ENCODE data around the gene HMGA1.
A peak's percentile ranks its signal among the peaks of the same experiment; 100 is the strongest.
"Not testable (repeated sequence)": the region's sequence is repeated elsewhere in the genome, so short reads cannot be mapped to it uniquely, and the experiment has no call there.

Gene HMGA1

DNA sequence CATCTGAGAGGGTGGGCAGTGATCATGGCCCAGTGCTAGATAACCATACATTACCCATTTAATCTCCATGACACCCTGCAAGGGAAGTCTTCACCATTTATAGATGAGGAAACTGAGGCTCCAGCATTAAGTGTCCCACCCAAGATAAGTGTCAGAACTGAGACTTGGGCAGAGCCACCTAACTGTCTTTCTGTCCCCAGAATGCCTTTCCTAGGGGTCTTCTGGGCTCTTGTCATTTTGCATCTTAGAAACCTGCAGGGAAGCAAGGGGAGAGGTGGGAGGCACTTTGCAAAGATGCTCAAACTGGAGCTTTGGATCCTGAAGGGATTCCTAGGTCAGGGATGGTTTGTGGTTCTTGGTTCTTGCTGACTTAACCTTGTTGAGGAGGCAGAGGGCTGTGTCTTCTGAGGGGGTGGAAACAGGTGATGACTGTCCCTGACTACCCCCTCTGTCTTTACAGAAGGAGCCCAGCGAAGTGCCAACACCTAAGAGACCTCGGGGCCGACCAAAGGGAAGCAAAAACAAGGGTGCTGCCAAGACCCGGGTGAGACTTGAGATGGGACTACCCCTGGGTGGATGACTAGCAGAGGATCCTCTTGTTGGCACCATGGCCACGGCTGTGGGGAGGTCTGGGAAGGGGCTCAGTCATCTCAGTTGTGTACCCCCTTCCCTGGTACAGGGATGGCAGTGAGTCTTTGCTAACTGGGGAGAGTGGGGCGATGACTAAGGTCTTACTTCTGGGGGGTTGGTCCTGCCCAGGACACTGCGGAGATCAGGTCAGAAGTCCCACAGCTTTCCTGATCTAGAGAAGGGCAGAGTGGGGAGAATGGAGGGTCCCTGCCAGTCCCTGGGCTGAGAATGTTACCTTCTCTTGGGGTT, 5.8 kb downstream of the HMGA1 start:
- Histone ChIP-seq H3K27ac (ENCODE audit: low read depth, low read length) (peak overlapping the region; percentile 93), H3K27me3 (ENCODE audit: insufficient read depth, low read length) (no peaks in the 10 kb centered on the region), H3K4me3 (ENCODE audit: low read depth, low read length) (peak overlapping the region; percentile 2; the same call in 1 of the 2 replicates), H2AFZ (ENCODE audit: low read length, unreplicated experiment) (no peak overlapping the region), H3K36me3 (ENCODE audit: insufficient read depth, low read length) (peaks cover 14% of the 10 kb centered on the region; the same call in 1 of the 2 replicates), H3K79me2 (ENCODE audit: control insufficient read depth, insufficient read depth, low read length, unreplicated experiment) (peaks cover 46% of the 10 kb centered on the region), H3K4me1 (ENCODE audit: control insufficient read depth, insufficient read depth, low read length, unreplicated experiment) (peaks cover 75% of the 10 kb centered on the region)

DNA sequence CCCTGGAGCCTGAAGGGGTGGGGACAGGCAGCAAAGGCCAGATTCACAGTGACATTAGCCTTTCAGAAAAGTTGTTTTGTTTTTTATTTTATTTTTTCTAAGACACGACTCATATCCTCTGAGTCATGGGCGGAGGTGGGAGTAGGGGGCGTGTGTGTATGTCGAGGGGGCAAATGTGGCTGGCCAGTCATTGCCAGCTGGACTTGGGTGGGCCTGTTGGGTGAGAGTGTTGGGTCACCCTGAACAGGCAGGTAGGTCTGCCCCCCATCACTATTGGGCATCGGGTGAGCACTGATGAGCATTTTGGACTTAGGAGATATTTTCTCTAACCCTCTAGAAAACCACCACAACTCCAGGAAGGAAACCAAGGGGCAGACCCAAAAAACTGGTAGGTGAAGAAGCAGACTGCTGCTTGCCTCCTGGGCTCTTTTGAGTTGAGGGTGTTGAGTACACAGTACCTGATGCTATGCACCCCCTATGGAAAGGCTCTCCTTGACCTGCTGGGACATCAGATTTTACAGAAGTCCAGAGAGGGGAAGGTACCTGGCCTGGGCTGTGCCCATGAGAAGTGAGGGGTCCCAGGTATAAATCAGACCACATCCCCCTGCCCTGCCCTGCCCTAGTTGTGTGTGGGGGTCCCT, 6.6 kb downstream of the HMGA1 start:
- peaks cover 82% of the 10 kb centered on the region for H3K4me1 ChIP-seq (ENCODE audit: control insufficient read depth, insufficient read depth, low read length, unreplicated experiment)
- peak overlapping the region; percentile 93 for H3K27ac ChIP-seq (ENCODE audit: low read depth, low read length)
- peaks cover 40% of the 10 kb centered on the region for H3K79me2 ChIP-seq (ENCODE audit: control insufficient read depth, insufficient read depth, low read length, unreplicated experiment)
- peak overlapping the region; percentile 13; the same call in 1 of the 2 replicates for H3K4me3 ChIP-seq (ENCODE audit: low read depth, low read length)
- peaks cover 14% of the 10 kb centered on the region; the same call in 1 of the 2 replicates for H3K36me3 ChIP-seq (ENCODE audit: insufficient read depth, low read length)
- no peak overlapping the region for H2AFZ ChIP-seq (ENCODE audit: low read length, unreplicated experiment)
- no peaks in the 10 kb centered on the region for H3K27me3 ChIP-seq (ENCODE audit: insufficient read depth, low read length)

DNA sequence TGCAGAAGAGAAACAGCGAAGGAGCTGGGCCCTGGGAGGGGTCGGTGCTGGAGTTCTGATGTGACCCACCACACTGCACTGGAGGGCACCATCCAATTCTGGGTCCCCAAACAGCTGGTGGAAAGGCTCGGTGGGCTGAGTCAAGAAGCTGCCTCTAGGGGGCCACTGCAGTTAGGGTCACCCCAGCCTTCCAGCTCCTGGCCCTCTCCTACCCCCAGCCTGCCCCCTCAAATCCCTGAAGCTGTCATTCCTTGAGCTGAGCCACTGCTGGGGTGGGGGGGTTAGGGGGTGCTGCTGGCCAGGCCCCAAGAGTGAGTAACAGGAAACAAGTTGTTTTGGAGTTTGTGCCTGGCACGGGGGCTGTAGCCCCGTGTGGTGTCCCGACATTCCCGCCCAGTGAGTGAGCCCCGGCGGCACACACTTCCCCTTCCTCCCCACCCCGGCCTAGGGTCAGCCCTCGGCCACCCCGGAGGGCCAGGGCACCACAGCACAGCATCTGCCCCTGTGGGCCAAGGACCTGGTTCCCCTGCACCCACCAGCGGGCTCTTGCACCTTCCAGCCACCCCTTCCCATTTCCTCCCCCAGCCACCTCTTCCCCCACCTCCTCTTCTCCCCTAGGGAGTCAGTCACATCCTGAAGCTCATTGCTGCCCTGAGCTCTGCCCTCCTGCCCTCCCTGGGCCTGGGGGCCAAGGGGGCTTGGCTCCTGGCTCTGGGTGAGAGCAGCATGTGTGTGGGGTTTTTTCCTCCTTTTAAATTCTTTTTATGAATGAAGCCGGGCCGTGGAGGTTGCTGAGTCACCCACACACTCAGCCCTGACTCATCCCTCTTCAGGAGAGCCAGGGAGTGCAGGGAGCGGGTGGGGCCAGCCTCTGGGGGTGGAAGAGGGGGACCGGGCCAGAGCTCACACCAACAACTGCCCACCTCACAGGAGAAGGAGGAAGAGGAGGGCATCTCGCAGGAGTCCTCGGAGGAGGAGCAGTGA, 7.5 kb downstream of the HMGA1 start:
- H3K36me3 ChIP-seq (ENCODE audit: insufficient read depth, low read length): peaks cover 14% of the 10 kb centered on the region; the same call in 1 of the 2 replicates
- peaks cover 77% of the 10 kb centered on the region for H3K4me1 ChIP-seq (ENCODE audit: control insufficient read depth, insufficient read depth, low read length, unreplicated experiment)
- H3K27ac ChIP-seq (ENCODE audit: low read depth, low read length): peak overlapping the region; percentile 93
- H2AFZ ChIP-seq (ENCODE audit: low read length, unreplicated experiment): no peak overlapping the region
- H3K27me3 ChIP-seq (ENCODE audit: insufficient read depth, low read length): no peaks in the 10 kb centered on the region
- peaks cover 34% of the 10 kb centered on the region for H3K79me2 ChIP-seq (ENCODE audit: control insufficient read depth, insufficient read depth, low read length, unreplicated experiment)
- H3K4me3 ChIP-seq (ENCODE audit: low read depth, low read length): peak overlapping the region; percentile 44

DNA sequence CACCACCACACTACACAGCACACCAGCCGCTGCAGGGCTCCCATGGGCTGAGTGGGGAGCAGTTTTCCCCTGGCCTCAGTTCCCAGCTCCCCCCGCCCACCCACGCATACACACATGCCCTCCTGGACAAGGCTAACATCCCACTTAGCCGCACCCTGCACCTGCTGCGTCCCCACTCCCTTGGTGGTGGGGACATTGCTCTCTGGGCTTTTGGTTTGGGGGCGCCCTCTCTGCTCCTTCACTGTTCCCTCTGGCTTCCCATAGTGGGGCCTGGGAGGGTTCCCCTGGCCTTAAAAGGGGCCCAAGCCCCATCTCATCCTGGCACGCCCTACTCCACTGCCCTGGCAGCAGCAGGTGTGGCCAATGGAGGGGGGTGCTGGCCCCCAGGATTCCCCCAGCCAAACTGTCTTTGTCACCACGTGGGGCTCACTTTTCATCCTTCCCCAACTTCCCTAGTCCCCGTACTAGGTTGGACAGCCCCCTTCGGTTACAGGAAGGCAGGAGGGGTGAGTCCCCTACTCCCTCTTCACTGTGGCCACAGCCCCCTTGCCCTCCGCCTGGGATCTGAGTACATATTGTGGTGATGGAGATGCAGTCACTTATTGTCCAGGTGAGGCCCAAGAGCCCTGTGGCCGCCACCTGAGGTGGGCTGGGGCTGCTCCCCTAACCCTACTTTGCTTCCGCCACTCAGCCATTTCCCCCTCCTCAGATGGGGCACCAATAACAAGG, 8.5 kb downstream of the HMGA1 start:
- H3K79me2 ChIP-seq (ENCODE audit: control insufficient read depth, insufficient read depth, low read length, unreplicated experiment): peaks cover 29% of the 10 kb centered on the region
- peaks cover 67% of the 10 kb centered on the region for H3K4me1 ChIP-seq (ENCODE audit: control insufficient read depth, insufficient read depth, low read length, unreplicated experiment)
- H2AFZ ChIP-seq (ENCODE audit: low read length, unreplicated experiment); H3K4me3 ChIP-seq (ENCODE audit: low read depth, low read length); H3K27me3 ChIP-seq (ENCODE audit: insufficient read depth, low read length): not testable (repeated sequence)
- H3K36me3 ChIP-seq (ENCODE audit: insufficient read depth, low read length): peaks cover 14% of the 10 kb centered on the region; the same call in 1 of the 2 replicates
- peak overlapping the region; percentile 93 for H3K27ac ChIP-seq (ENCODE audit: low read depth, low read length)

DNA sequence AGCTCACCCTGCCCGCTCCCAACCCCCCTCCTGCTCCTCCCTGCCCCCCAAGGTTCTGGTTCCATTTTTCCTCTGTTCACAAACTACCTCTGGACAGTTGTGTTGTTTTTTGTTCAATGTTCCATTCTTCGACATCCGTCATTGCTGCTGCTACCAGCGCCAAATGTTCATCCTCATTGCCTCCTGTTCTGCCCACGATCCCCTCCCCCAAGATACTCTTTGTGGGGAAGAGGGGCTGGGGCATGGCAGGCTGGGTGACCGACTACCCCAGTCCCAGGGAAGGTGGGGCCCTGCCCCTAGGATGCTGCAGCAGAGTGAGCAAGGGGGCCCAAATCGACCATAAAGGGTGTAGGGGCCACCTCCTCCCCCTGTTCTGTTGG, 9.1 kb downstream of the HMGA1 start:
- H3K4me3 ChIP-seq (ENCODE audit: low read depth, low read length); H2AFZ ChIP-seq (ENCODE audit: low read length, unreplicated experiment); H3K27me3 ChIP-seq (ENCODE audit: insufficient read depth, low read length): not testable (repeated sequence)
- Histone ChIP-seq H3K36me3 (ENCODE audit: insufficient read depth, low read length) (peaks cover 14% of the 10 kb centered on the region; the same call in 1 of the 2 replicates), H3K27ac (ENCODE audit: low read depth, low read length) (peak overlapping the region; percentile 36; the same call in 1 of the 2 replicates), H3K4me1 (ENCODE audit: control insufficient read depth, insufficient read depth, low read length, unreplicated experiment) (peaks cover 62% of the 10 kb centered on the region), H3K79me2 (ENCODE audit: control insufficient read depth, insufficient read depth, low read length, unreplicated experiment) (peaks cover 24% of the 10 kb centered on the region)

DNA sequence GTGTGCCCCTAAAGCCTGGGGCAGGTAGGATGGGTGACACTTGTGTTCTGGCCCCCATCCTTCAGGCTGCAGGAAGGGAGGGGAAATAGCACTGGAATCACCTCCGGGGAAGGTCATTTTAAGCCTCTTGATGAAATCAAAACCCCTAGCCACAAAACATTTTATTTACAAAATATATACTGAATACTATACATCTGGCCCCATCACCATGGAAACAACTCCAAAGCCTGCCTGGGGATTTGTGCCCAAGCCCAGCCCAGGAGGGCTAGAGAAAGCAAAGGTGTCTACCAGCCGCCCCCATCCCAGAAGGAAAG, 9.5 kb downstream of the HMGA1 start:
- Histone ChIP-seq H3K4me3 (ENCODE audit: low read depth, low read length) (no peak overlapping the region), H3K79me2 (ENCODE audit: control insufficient read depth, insufficient read depth, low read length, unreplicated experiment) (peaks cover 19% of the 10 kb centered on the region), H3K27ac (ENCODE audit: low read depth, low read length) (peak overlapping the region; percentile 36), H3K36me3 (ENCODE audit: insufficient read depth, low read length) (peaks cover 10% of the 10 kb centered on the region; the same call in 1 of the 2 replicates), H2AFZ (ENCODE audit: low read length, unreplicated experiment) (no peak overlapping the region), H3K4me1 (ENCODE audit: control insufficient read depth, insufficient read depth, low read length, unreplicated experiment) (peaks cover 59% of the 10 kb centered on the region), H3K27me3 (ENCODE audit: insufficient read depth, low read length) (no peaks in the 10 kb centered on the region)

DNA sequence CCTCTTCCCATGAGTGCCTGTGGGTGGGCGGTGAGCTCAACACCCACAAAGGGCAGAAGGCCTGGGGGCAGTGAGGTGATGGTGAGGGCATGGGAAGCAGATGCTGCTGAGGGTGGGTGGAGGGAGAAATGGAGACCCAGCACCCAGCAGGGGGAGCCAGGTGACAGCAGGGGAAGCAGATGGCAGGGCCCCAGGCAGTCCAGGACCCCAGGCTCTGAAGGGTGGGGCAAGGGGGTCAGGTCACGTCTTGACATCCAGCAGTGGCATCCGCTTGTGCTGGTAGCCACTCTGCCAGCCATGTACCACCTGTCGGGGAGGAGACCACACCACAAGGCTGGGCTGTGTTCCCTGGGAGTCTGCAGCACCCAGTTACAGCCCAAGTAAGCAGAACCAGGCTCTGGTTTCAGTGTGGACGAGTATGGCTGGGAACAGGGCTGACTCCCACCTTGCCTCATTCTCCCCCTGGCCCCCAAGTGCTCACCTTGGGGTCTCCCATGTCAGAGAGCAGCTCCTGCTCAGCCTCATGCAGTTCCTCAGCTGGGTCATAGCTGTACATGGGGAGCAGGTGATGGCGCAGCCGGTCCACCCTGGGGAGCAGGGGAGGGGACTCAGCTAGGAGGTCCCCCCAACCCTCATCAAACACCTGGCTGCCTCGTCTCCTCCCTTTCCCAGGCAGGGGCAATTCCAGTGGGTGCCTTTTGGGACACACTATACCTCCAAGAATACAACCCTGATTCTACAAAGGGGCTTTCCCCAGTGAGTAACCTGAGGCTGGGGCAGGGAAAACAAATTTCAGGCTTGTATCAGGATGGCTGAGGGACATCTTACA, 10.1 kb downstream of the HMGA1 start:
- Histone ChIP-seq H3K27me3 (ENCODE audit: insufficient read depth, low read length) (no peaks in the 10 kb centered on the region), H3K79me2 (ENCODE audit: control insufficient read depth, insufficient read depth, low read length, unreplicated experiment) (peaks cover 13% of the 10 kb centered on the region), H3K4me1 (ENCODE audit: control insufficient read depth, insufficient read depth, low read length, unreplicated experiment) (peaks cover 53% of the 10 kb centered on the region), H3K36me3 (ENCODE audit: insufficient read depth, low read length) (peaks cover 5% of the 10 kb centered on the region; the same call in 1 of the 2 replicates), H3K4me3 (ENCODE audit: low read depth, low read length) (no peak overlapping the region; the same call in 1 of the 2 replicates), H3K27ac (ENCODE audit: low read depth, low read length) (peak overlapping the region; percentile 36), H2AFZ (ENCODE audit: low read length, unreplicated experiment) (no peak overlapping the region)

DNA sequence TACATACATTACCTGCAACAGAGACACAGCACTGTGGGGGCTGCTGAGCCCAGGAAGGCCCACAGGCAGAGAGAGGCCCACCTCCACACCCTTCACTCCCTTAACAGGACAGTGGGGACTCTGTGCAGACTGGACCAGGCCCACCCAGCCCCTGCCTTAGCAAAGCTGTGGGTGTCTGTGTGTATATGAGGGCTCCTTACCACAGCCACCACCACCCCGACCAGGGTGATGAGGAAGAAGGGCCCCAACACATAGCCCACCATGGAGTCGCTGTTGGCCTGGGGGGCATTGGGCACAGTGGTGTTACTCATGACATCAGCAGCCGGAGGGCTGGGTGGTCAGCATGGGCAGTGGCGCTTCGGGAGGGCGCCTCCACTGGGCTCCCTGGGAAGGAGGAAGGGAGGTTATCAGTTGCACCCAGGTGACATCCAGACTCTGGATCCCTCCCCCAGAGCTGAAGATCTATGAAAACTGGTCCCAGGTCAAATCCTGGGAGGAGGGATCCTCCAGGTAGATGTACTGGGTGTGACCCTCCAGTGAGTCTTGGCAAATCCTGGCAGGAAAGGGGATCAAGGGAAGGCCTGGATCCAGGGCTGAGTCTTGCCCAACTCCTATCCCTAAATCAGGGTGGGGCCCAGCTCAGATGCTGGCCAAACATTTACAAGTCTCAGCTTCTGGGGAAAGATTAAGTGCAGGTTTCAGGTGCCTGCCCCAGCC, 11.0 kb downstream of the HMGA1 start:
- Histone ChIP-seq H3K4me3 (ENCODE audit: low read depth, low read length) (peak overlapping the region; percentile 85), H3K27ac (ENCODE audit: low read depth, low read length) (peak overlapping the region; percentile 36), H3K4me1 (ENCODE audit: control insufficient read depth, insufficient read depth, low read length, unreplicated experiment) (peaks cover 45% of the 10 kb centered on the region), H2AFZ (ENCODE audit: low read length, unreplicated experiment) (no peak overlapping the region), H3K36me3 (ENCODE audit: insufficient read depth, low read length) (no peaks in the 10 kb centered on the region), H3K79me2 (ENCODE audit: control insufficient read depth, insufficient read depth, low read length, unreplicated experiment) (peaks cover 12% of the 10 kb centered on the region), H3K27me3 (ENCODE audit: insufficient read depth, low read length) (no peaks in the 10 kb centered on the region)

DNA sequence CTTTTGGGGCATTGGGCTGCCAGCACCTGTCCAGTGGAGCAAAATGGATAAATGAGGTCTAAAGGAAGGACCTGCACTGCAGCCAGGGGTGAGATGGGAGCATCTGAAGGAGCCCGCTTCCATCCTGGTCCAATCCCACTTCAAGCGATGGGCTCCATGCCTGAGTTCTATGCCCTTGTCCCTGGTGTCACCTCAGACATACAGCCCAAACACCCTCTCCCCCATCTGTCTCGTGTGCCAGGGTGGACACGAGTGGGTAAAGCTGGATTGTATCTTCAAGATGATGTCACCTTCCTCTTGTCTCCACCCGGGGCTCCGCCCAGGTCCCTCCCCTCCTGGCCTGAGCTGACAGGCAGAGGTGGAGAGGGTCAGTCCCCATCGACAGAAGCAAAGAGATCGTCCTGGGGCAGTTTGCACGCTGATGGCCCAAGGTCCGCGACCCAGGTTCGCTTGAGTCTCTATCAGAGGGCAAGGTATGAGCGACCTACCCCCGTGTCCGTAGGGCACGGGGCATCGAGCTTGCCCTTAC, 11.6 kb downstream of the HMGA1 start:
- H3K79me2 ChIP-seq (ENCODE audit: control insufficient read depth, insufficient read depth, low read length, unreplicated experiment): peaks cover 12% of the 10 kb centered on the region
- H3K4me1 ChIP-seq (ENCODE audit: control insufficient read depth, insufficient read depth, low read length, unreplicated experiment): peaks cover 38% of the 10 kb centered on the region
- H3K27me3 ChIP-seq (ENCODE audit: insufficient read depth, low read length): no peaks in the 10 kb centered on the region
- H2AFZ ChIP-seq (ENCODE audit: low read length, unreplicated experiment): peak overlapping the region; percentile 4
- peak overlapping the region; percentile 85 for H3K4me3 ChIP-seq (ENCODE audit: low read depth, low read length)
- H3K27ac ChIP-seq (ENCODE audit: low read depth, low read length): peak overlapping the region; percentile 36
- H3K36me3 ChIP-seq (ENCODE audit: insufficient read depth, low read length): no peaks in the 10 kb centered on the region

Data from ACC112 (cell line).